Pancreas (tissue), 10 donors: Measurements from ENCODE around the gene PPIG. TPM values are rescaled to one million over a fixed set of nuclear protein-coding genes. Genes with fewer than 3 reads are reported as not detected.

Experiments used
- ATAC-seq, 4 donors: fragments of 200-7000 bp; cut with Tn5 transposase; one replicate each; pipeline versions ENCODE4 v1.8.0 to v1.9.1; 2020; ENCODE audit warnings: mild to moderate bottlenecking in 4 of 4, moderate library complexity in 4 of 4
- DNase-seq, 6 donors: peaks; one replicate each; pipeline ENCODE4 v3.0.0-alpha.2; 2020
- FAIRE-seq: peaks from 2 replicates; lab custom pipeline; 2012; peaks lifted over from hg19 to GRCh38; lab: Jason Lieb, UNC
- H3K27ac ChIP-seq, 4 donors: fragments of 200-600 bp; sonication (generic); 1 replicate in 3 of 4; 2 replicates in 1 of 4; pipeline versions ENCODE4 v1.5.0 to v1.8.0; 2020
- H3K27me3 ChIP-seq, 4 donors: fragments of 200-600 bp; one replicate each; pipeline ENCODE4 v1.8.0; 2021
- H3K36me3 ChIP-seq, 3 donors: fragments of 200-600 bp; sonication (generic) in 1 of 3; one replicate each; pipeline versions ENCODE4 v1.5.0 to v1.8.0; 2020 to 2021
- H3K4me1 ChIP-seq, 3 donors: fragments of 200-600 bp; one replicate each; pipeline ENCODE4 v1.8.0; 2021
- H3K4me3 ChIP-seq, 4 donors: fragments of 200-600 bp; sonication (generic) in 2 of 4; one replicate each; pipeline versions ENCODE4 v1.5.0 to v1.8.0; 2020 to 2021
- H3K9me3 ChIP-seq, 4 donors: fragments of 200-600 bp; one replicate each; pipeline ENCODE4 v1.8.0; 2021
- CTCF ChIP-seq, 4 donors: fragments of 200-600 bp; sonication (generic) in 3 of 4; IDR thresholded peaks; one replicate each; pipeline versions ENCODE4 v1.5.0 to v1.8.0; 2021; ENCODE audit warnings: antibody characterized with exemption in 4 of 4
- WGBS, 2 donors: extraction: QIAGEN DNeasy Blood & Tissue Kit; methylation state at CpG; one replicate each; pipeline ENCODE4 v1.1.7; 2013; 5-methylcytosine and 5-hydroxymethylcytosine counted together
- intact Hi-C, 3 donors: fragments of 100-400 bp; cut with DNase I; formaldehyde crosslinking; loops; one replicate each; pipeline versions ENCODE4 v1.11.1 to v1.14.2; 2022
- polyA plus RNA-seq, 2 donors: library from polyadenylated mRNA; stranded (reverse); fragments of 200-250 nt; gene quantifications; one replicate each; pipeline ENCODE4 v1.2.3, GENCODE V29; 2013
- total RNA-seq, 6 donors: library from RNA; stranded (reverse); fragmentation: NEBNext Ultra II Directional in 4 of 6; extraction: Animal tissue kit (Norgen Biotek cat#: 25700) in 4 of 6; gene quantifications; one replicate each; pipeline versions ENCODE4 v1.2.1 to v1.2.4, GENCODE V29; 2021 to 2023
- donor health status: healthy with polysubstance abuse.
- donor health status: DM: no; HTN: no; CAD: no; lungs with moderate emphysema.
- donor health status: DM: no; HTN: no; CAD: no.
- donor health status: control.
- donor health status: control.
- donor health status: Bipolar disorder and iron deficiency.
- donor health status: DM: yes; HTN: yes; CAD: no.
- donor health status: DM: no; HTN: no; CAD: no.
- donor health status: DM: no; HTN: no; CAD: no.
- donor health status: DM: yes; HTN: yes; CAD: no.

Gene PPIG
- total and polyA plus RNA-seq, 8 donors, result 17.0 to 30.0 (median 22.2) TPM

DNA sequence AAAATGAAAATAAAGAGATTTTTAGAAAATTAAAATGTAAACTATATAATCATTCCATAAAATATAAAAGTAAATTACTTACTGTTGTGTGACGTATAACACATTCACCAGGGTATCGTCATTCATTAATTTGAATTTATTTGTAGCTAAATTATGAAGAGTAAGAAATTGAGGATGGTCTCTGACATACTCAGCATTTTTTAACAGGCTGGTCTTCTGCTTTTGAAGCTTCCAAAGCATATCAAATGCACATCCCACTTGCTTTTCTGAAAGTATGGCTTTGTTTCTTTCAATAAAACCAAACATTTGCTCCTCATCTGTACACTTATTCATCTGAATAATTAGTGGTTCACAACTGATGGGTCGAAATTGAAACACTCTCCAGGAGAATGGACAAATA is 12.6 kb upstream of the PPIG start:
- Histone ChIP-seq H3K4me3 (no peak overlapping the region), H3K36me3 (no peaks in the 10 kb centered on the region), H3K9me3 (no peaks in the 10 kb centered on the region), H3K4me1 (peaks cover 4 to 14% (median 7%) of the 10 kb centered on the region in 3 donors), H3K27me3 (no peaks in the 10 kb centered on the region), H3K27ac (no peak overlapping the region)
- intact Hi-C loops, result no loop called here
- DNase-seq, result no peak
- FAIRE-seq, result no peak
- TF ChIP-seq CTCF (IDR thresholded peaks at IDR 0.05), result no peak
- 79 to 81% methylated on average over 3 of the region's 3 CpGs for WGBS, 2 donors
- no peak for ATAC-seq

GRCh38 chr2:169572189-169572588 is 12.0 kb upstream of the PPIG start:
- Histone ChIP-seq H3K36me3 (no peaks in the 10 kb centered on the region), H3K9me3 (no peaks in the 10 kb centered on the region), H3K4me3 (peak overlapping the region in 1 of 4 donors; percentile 60), H3K27ac (no peak overlapping the region), H3K27me3 (no peaks in the 10 kb centered on the region), H3K4me1 (peaks cover 4 to 14% (median 7%) of the 10 kb centered on the region in 3 donors)
- DNase-seq (no peak), ATAC-seq (no peak), FAIRE-seq (peak; percentile 29)
- intact Hi-C loops, result no loop called here
- no peak for TF ChIP-seq CTCF (IDR thresholded peaks at IDR 0.05)
- 52 to 68% methylated on average over 1 of the region's 1 CpG for WGBS, 2 donors

DNA sequence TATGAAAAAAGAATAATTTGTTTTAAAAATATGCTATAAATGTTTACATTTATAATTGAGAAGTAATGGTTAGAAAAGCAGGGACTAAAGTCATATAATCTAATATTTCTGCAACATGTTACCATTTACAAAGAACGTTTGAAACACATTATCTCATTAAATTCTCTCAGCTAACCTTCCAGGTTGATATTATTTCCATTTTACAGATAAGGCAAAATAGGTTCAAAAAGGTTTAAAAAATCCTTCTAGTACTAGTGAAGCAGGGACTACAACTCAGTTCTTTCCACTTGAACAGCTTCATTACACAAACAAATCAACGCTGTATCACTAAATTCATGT is 11.4 kb upstream of the PPIG start:
- H3K27me3 ChIP-seq, result no peaks in the 10 kb centered on the region
- intact Hi-C loops, result no loop called here
- H3K36me3 ChIP-seq, result no peaks in the 10 kb centered on the region
- no peak overlapping the region for H3K27ac ChIP-seq
- no peaks in the 10 kb centered on the region for H3K9me3 ChIP-seq
- ATAC-seq, result no peak
- 9% methylated on average over 2 of the region's 2 CpGs for WGBS, 2 donors
- FAIRE-seq, result no peak
- peak overlapping the region; percentile 34 to 68 (median 60) for H3K4me3 ChIP-seq
- peaks cover 4 to 14% (median 7%) of the 10 kb centered on the region in 3 donors for H3K4me1 ChIP-seq
- DNase-seq, result no peak
- TF ChIP-seq CTCF (IDR thresholded peaks at IDR 0.05), result no peak

GRCh38 chr2:169573160-169573973 is 10.8 kb upstream of the PPIG start, which contains the start of gene FASTKD1:
Gene FASTKD1 (minus strand): TSS chr2:169573865. CDS start chr2:169572029, 1,836 bp downstream.
- peak; percentile 99 to 100 (median 100) for ATAC-seq

More at GRCh38 chr2:169573160-169573973, 10.8 kb upstream of the PPIG start, which contains the start of gene FASTKD1:
- FAIRE-seq (peak; percentile 90), DNase-seq (peak; percentile 86 to 95 (median 90))
- H3K9me3 ChIP-seq, result no peaks in the 10 kb centered on the region
- no peaks in the 10 kb centered on the region for H3K36me3 ChIP-seq
- intact Hi-C loops, result no loop called here
- peak within 1 kb of the TSS; percentile 34 to 68 (median 60) for H3K4me3 ChIP-seq
- peaks cover 4 to 14% (median 7%) of the 10 kb centered on the region in 3 donors for H3K4me1 ChIP-seq
- no peaks in the 10 kb centered on the region for H3K27me3 ChIP-seq
- no peak for TF ChIP-seq CTCF (IDR thresholded peaks at IDR 0.05)
- H3K27ac ChIP-seq, result peak within 1 kb of the TSS in 2 of 4 donors; percentile 14 to 52
- 0 to 1% methylated on average over 33 of the region's 33 CpGs for WGBS, 2 donors
